BJ (cell line): ENCODE data around the gene ALMS1. TPM values are rescaled to one million over a fixed set of nuclear protein-coding genes. Genes with fewer than 3 reads are reported as not detected.
"Not testable (repeated sequence)": the region's sequence is repeated elsewhere in the genome, so short reads cannot be mapped to it uniquely, and the experiment has no call there.

Source experiments
- CTCF ChIA-PET: fragments of 350-600 bp; formaldehyde crosslinking; extraction: SDS; loops from one replicate; lab custom pipeline; 2021; ENCODE audit warnings: antibody characterized with exemption, inconsistent platforms; lab: Yijun Ruan, JAX
- POLR2A ChIA-PET: fragments of 300-600 bp; sonication (Branson Sonifier 250); formaldehyde crosslinking; extraction: SDS; loops from one replicate; lab custom pipeline; 2021; ENCODE audit warnings: antibody characterized with exemption; lab: Charles Lee
- DNase-seq: peaks from one replicate; pipeline ENCODE4 v3.0.0-alpha.2; 2011; ENCODE audit warnings: low read depth
- H3K27me3 ChIP-seq: 2 replicates; pipeline ENCODE4 v1.6.0; 2011; ENCODE audit warnings: low read length; ENCODE audit not compliant: control insufficient read depth, insufficient read depth
- H3K36me3 ChIP-seq: 2 replicates; pipeline ENCODE4 v1.5.1; 2011; ENCODE audit warnings: low read length; ENCODE audit not compliant: control insufficient read depth, insufficient read depth
- H3K4me3 ChIP-seq: 2 replicates; pipeline ENCODE4 v1.5.1; 2011; ENCODE audit warnings: low read depth, mild to moderate bottlenecking, control low read depth, low read length
- CTCF ChIP-seq: IDR thresholded peaks from 2 replicates; pipeline ENCODE4 v1.5.1; 2011; ENCODE audit warnings: low read depth, mild to moderate bottlenecking, control low read depth, inconsistent platforms, low read length, moderate library complexity; ENCODE audit not compliant: insufficient read depth
- polyA plus RNA-seq: library from polyadenylated mRNA; depleted of rRNA; stranded (reverse); fragments of >200 nt; gene quantifications from 2 replicates; pipeline ENCODE4 v1.2.3, GENCODE V29; 2011

ALMS1 gene
- polyA plus RNA-seq, 1 experiment: 10.3 TPM

- no peaks in the 10 kb centered on the region for H3K36me3 ChIP-seq
- DNase-seq: no peak
- no peak for TF ChIP-seq CTCF
- ChIA-PET CTCF (no interaction called here), POLR2A (no interaction called here)
- H3K27me3 ChIP-seq: no peaks in the 10 kb centered on the region
- H3K4me3 ChIP-seq: no peak overlapping the region
Measured at GRCh38 chr2:73641767-73642062, 256.1 kb downstream of the ALMS1 start.

- CTCF ChIA-PET: no interaction called here
- TF ChIP-seq CTCF: no peak
Measured at GRCh38 chr2:73642338-73643018, 256.8 kb downstream of the ALMS1 start, which contains the start of gene NAT8. Gene NAT8 (minus strand): TSS chr2:73642422. CDS start chr2:73641628, 794 bp downstream.

GRCh38 chr2:73647690-73648089, 262.1 kb downstream of the ALMS1 start:
- H3K4me3 ChIP-seq, DNase-seq, H3K36me3 ChIP-seq, H3K27me3 ChIP-seq, POLR2A ChIA-PET, CTCF ChIA-PET: not testable (repeated sequence)

More at GRCh38 chr2:73642338-73643018, 256.8 kb downstream of the ALMS1 start, which contains the start of gene NAT8:
- no peak for DNase-seq
- POLR2A ChIA-PET: no interaction called here
- no peaks in the 10 kb centered on the region for H3K27me3 ChIP-seq
- H3K4me3 ChIP-seq: no peak within 1 kb of the TSS
- no peaks in the 10 kb centered on the region for H3K36me3 ChIP-seq

- H3K27me3 ChIP-seq: peaks cover 2% of the 10 kb centered on the region; the same call in 1 of the 2 replicates
- H3K4me3 ChIP-seq: no peak overlapping the region
- no peaks in the 10 kb centered on the region for H3K36me3 ChIP-seq
- TF ChIP-seq CTCF: no peak
- CTCF ChIA-PET: interaction anchor here (0.6 kb wide), 1 partner anchor 28 kb away, joined by 3 read pairs; no protein-coding TSS in a partner anchor
- POLR2A ChIA-PET: no interaction called here
- no peak for DNase-seq
Measured at GRCh38 chr2:73651591-73652230, 266.1 kb downstream of the ALMS1 start.

GRCh38 chr2:73652348-73652747, 266.7 kb downstream of the ALMS1 start:
- Histone ChIP-seq H3K27me3 (peaks cover 2% of the 10 kb centered on the region; the same call in 1 of the 2 replicates), H3K4me3 (no peak overlapping the region), H3K36me3 (no peaks in the 10 kb centered on the region)
- POLR2A ChIA-PET: no interaction called here
- DNase-seq: no peak
- CTCF ChIA-PET: interaction anchor here (0.6 kb wide), 1 partner anchor 391 kb away, joined by 4 read pairs; no protein-coding TSS in a partner anchor
- no peak for TF ChIP-seq CTCF
